Measurements from ENCODE around the gene EGLN3.
"Not testable (repeated sequence)": the region's sequence is repeated elsewhere in the genome, so short reads cannot be mapped to it uniquely, and the experiment has no call there.

EGLN3 gene

DNA sequence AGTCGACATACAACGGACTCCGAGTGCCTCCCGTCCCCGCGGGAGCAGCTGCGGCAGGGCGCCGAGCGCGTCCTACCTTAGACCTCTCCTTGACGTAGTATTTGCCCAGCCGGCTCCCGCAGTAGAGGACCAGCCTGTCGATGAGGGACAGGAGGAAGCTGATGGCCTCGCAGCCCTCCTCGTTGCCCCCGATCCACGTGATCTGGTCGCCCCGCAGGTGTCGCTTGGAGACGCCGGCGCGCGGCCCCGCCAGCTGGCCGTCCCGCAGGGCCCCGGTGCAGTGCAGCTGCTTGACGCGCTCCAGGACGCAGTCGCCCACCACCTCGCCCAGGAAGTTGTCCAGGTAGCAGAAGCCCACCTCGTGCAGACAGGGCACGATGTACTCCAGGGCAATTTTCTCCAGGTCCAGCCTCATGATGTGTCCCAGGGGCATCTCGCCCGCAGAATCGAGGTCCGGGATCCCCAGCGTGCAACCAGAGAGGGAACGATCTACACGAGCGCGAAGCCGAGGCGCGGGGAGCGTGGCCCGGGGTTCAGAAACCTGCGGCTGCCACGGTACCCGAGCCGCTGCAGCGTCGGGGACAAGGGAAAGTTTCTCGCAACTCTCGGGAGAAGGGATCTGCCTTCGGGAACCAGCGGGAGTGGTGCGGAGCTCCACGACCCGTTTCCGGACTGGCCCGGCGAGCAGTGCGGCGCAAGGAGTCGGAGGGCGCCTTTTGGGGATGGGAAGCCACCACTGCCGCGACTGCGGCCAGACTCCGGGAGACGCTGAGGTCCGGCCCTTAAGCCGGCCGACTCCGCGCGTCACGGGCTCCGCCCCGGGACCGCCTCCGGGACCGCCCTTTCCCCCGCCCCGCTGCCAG, at the start of gene EGLN3:
Gene EGLN3 (minus strand): TSS at position 755 of the 863 bp plus-strand sequence. CDS start 322 bp downstream, at position 433.
- DNase-seq = peak; percentile 11

DNA sequence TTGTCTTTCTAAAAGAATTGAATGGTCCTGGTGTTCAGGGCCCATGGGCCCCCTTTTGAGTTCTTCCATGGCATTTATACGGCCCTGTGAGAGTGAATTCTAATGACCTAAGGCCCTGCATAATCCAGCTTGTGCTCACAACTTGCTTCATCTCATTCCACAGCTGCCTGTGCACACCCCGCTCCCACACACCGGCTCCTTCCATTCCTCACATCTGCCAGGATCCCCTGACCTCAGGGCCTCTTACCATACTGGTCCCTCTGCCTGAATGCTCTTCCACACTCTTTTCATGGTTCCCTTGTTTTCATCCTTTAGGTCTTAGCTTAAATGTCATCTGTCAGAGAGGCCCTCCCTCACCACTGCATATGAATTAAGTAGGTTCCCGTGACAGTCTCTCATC, 49.5 kb upstream of the EGLN3 start:
- DNase-seq = no peak

DNA sequence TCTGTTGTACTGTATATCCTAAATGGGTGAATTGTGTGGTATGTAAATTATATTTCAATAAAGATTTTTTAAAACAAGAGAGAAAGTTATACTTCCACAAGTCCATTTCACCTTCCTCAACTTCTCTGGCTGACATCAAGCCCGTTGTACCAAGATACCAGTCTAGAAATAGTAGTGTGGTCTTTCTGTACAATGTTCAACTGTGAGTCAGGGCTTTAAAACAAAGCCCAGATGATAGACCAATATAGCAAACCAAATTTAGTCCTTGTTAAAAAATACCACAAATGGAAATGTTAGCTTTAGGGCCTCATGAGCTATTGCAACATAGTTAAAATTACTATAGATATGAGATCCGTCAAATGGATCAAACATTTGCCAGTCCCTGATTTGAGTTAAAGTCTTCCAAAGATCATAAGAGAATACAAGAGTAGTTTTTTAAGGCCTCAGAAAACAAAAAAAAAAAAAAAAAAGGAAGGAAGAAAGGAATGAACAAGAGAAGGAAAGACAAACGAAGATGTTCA, 49.0 kb upstream of the EGLN3 start:
- DNase-seq = no peak

DNA sequence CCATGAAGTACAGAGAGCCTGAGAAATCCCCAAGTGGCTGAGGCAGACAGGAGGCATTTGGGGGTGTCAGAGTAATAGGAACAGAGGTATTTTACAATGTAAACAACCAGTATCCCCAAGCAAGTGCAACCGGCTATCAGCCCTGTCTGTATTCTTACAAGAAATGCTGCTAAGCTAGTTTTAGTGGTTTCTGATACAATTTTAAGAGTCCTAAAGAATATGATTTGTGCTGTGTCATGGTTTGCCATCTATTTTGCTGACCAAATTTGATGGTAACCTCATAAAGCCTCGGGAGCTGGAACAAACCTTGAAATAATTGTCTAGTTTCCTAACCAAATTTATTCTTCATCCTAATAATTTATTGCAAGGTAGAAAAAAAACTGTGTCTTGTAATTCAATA, 46.7 kb upstream of the EGLN3 start:
- DNase-seq = no peak

DNA sequence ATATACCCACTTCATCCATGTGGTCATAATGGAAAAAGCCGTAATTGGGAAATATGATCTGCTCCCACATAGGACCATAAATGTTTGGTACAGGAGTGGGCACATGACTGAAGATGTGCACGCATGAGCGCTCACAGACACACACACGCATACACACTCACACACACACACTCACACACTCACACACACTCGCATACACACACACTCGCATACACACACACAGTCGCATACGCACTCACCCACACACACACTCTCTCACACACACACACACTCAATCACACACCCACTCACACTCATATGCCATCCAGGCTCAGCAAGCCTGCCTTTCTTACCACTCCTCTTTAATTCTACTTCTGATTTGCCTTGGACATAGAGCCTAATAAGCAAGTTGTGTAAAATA, 45.6 kb upstream of the EGLN3 start:
- DNase-seq = no peak

DNA sequence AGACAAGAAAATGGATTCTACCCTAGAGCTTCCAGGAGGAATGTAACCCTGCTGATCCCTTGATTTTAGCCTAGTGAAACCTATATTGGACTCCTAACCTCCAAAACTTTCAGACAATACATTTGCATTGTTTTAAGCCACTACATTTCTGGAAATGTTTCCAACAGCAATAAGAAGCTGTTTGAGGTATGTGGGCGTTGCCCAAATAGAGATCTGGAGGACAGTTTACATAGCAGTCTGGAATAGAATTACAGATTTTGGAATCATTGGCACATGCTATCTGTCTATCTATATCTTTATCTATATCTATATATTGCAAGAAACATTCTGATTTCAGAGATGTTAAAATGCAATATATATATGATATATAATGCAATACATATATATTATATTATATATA, 42.4 kb upstream of the EGLN3 start:
- no peak for DNase-seq

DNA sequence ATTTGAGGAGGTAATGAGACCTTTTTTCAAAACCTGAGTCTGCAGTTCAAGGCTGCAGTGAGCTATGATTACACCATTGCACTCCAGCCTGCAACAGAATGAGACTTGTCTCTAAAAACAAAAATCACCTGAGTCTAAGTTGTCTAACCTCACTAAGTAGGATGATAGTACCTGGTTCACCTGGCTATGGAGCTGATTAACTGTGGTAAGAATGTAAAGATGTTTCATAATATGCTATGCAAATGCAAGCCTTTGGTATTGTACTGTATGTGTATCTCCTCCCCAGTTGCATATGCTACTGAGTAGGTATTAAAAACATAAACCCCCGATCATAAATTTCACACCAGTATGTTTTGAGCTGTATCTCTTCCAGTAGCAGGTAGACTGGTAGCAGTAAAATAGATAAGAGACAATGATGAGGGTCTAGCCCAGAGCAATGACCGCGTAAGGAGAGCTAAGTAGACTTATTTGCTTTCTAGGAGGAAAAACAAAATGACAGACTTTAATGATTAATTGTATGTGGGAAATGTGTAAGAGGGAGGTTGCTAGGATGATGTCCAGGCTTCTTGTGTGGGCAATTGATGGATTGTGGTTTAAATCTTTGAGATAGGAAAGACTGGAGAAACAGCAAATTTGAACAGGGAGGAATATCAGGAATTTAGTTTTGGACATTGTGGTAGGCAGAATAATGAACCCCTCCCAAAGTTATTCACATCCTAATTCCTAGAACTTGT, 41.6 kb upstream of the EGLN3 start:
- no peak for DNase-seq

DNA sequence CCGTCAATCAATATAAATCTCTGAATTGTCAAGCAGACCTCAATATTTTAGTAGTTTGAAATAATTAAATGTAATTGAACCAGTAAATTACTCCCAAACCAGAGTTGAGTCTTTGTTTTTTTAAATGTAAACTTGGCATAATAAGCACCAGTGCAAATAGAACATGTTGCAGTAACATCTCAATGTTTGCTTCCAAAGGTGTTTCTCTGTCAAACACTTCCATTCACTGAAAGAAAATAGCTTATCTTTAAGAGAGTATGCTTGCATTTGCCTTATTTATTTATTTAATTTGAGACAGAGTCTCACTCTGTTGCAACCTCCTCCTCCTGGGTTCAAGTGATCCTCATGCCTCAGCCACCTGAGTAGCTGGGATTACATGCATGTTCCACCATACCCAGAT, 39.9 kb upstream of the EGLN3 start:
- DNase-seq = no peak

DNA sequence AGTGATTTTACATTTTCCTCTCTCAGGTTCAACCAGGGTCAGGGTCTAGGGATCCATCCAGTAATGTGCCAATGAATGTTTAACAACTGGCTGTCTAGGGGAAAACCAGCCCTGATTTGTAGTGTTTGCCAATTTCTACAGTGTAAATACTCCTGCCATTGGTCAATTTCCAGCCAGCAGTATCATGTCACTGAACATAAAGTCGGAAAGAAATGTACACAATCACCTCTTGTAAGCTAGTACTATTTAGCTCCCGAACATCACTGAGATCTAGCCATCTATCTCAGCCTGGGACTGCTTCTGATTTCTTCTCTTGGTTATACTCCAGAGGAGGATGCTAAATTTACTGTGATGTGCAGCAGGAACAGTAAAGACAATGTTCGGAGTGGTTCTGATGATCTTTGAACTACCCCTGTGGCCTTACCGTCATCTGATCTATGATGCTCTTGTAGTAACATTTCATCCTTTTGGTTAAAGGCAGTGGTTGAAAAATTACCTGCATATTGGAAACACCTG, 36.7 kb upstream of the EGLN3 start:
- no peak for DNase-seq

DNA sequence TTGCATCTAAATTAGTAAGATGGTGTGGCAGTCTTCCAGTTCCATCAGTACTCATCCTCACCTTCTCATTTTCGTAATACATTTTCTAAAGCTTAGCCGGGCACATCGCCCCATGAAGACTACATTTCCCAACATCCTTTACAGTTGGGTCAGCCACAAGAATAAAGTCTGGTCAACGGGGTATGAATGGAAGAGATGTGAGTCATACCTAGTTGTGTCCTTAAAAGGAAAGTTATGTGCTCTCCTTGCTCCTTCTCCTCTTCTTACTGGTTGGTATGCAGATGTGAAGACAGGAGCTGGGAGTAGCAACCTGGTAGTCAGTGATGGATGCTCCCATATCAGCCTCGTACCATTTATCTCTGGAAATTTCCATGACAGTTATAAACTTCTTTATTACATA, 35.9 kb upstream of the EGLN3 start:
- DNase-seq = no peak

DNA sequence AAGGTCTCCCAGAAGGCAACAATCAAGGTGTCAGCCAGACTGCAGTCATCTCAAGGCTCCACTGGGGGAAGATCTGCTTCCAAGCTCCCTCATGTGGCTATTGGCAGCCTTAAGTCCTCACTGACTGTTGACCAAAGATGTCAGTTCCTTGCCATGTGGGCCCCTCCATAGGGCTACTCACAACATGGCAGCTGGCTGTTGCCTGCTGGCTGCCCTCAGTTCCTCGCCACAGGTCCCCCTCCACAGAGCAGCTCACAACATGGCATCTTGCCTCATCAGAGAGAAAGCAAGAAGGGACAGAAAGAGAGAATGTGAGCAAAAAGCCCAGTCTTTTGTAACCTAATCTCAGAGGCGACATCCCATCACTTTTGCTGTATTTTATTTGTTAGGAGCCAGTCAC, 34.4 kb upstream of the EGLN3 start:
- DNase-seq = no peak

DNA sequence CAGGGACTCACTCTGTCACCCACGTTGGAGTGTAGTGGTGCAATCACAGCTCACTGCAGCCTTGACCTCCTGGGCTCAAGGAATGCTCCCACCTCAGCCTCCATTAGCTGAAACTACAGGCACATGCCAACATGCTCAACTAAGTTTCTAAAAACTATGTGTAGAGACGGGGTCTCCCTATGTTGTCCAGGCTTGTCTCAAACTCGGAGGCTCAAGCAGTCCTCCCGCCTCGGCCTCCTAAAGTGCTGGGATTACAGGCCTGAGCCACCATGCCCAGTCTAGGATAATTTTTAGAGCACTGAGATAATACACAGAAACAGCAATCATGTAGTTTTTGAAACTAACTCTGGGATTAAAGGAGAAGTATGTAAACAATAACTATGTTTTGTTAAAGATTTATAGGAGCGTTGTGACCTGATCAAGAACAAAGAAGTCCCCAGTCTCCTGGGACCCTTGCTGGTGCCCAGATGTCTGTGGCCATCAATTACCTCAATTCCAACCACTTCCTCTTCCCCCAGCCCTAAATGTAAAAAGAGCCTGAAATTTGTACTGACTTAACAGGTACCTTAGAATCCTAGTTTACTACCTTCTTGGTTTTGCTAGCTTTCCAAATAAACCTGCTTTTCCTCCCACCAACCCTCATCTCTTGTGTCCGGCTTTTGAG, 28.9 kb upstream of the EGLN3 start:
- DNase-seq = no peak

DNA sequence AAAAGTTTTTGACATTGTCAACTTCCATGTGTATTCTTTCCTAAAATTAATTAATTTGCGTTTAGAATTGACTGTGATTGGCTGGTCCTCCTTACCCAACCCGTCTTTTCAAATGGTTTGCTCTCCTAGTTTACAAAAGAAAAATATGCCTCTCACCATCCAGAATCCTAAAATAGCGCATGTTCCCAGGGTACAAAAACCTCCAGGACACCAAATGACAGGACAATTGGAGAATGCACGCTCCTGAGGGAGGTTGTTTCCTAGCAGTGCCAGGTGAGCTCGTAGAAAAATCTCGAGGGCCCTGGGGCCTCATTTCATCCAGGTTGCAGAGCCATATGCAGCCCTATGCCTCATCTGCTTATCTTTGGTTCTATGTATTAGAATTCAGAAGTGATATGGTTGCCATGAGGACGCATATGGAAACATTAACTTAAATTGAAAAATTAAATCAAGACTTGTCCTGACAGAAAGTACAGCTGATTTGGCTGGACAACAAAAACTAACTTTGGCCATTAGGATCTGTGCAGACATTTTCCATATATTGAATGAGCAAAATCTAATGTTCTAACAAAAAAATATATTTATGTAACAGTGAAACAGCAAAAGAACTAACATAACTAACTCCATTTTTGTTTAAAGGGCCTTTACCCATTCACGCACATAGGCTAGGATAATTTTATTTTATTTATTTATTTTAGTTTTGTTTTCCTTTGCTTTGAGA, 28.2 kb upstream of the EGLN3 start:
- DNase-seq = no peak

DNA sequence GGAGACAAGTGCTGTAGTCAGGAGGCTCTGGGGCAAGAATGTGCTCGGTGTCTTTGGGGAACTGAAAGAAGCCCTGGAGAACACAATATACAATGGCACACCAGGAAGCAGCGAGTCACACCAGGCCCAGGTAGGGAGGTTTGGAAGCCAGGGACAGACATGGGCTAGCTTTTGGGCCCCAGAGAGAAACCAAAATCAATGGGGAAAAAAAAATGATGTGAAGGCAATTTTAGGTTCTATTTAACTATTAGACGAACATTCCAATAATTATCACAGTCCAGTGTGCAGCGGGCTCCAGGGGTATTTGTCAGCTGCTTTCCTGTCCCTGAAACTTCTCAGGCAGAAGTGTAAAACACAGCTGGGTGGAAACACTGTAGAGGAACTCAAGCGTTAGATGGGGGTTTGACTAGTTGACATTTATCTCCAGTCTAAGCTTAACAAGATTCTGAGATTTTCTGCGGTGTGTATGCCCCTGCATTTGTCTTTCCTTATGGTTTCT, 21.8 kb upstream of the EGLN3 start:
- no peak for DNase-seq

DNA sequence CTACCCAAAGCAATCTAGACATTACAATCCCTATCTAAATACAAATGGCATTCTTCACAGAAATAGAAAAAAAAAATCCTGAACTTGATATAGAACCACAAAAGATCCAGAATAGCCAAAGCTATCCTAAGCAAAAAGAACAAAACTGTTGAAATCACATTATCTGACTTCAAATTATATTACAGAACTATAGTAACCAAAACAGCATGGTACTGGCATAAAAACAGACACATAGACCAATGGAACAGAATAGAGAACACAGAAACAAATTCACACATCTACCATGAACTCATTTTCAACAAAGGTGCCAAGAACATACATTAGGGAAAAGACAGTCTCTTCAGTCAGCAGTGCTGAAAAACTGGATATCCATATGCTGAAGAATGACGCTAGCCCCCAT, 19.0 kb upstream of the EGLN3 start:
- not testable (repeated sequence) for DNase-seq

DNA sequence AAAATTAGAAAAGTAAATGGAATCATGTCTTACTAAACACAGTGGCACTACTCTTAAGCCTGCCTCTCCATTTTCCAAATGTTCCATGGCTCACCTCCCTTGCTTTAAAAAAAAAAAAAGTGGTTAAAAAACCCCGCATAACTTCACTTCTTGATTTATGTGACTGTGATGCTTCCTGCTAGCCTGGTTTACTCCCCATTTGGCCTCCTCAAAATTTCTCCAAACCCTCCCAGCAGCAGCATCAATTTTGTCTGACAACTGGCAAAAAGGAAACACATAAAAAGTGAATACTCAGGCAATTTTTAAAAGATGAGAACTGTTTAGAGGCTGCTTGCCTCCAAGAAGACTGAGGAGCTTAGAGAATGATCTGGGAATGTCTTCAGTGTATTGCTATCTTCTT, 17.8 kb upstream of the EGLN3 start:
- no peak for DNase-seq

DNA sequence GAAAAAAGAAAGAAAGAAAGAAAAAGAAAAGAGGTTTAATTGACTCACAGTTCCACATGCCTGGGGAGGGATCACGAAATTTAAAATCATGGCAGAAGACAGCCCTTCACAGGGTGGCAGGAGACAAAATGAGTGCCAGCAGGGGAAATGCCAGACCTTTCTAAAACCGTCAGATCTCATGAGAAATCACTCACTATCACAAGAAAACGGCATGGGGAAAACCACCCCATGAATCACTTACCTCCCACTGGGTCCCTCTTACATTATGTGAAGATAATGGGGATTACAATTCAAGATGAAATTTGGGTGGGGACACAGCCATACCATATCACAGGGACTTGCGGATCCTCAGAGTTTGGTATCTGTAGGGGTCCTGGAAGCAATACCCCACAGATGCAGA, 16.3 kb upstream of the EGLN3 start:
- DNase-seq = no peak

DNA sequence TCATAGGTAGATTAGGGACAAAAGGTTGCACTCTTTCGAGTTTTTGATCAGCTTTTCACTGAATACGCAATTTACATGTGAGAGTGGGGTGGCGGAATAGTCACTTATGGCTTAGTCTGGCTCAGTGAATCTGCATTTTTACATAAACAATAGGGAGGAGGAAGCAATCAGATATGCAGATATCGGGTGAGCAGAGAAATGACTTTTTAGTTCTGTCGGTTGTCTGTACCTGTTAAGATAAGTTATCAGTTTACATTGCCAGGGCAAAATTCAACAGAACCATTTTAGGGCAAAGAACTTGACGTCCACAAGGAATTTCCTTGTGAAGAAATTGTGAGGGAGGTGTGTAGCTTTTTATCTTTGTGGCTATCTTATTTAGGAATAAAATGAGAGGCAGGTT, 15.4 kb upstream of the EGLN3 start:
- no peak for DNase-seq

DNA sequence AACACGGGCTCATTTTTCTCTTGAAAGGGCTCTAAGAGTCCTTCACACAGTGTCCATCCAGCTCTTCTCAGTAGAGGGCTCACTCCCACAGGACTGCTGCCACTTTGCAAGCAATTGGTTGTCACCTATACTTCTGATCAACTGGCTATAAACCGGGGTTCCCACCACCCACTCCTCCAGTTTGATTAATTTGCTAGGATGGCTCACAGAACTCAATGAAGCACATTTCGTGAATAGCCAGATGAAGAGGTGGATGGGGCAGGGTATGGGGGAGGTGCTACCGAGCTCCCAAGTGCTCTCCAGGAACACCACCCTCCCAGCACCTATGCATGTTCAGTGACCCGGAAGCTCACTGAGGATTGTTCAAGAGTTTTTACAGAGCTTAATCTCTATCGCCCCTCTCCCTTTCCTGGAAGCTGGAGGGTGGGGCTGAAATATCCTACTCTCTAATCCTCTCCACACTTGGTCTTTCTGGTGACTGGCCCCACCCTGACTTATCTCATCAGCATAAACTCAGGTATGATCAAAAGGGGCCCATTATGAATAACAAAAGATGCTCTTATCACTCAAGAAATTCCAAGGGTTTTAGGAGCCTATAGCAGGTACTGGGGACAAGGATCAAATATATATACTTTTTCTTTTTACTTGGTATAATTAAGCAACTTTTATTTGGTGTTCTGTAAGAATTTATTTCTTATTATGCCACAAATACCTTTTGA, 13.9 kb upstream of the EGLN3 start:
- no peak for DNase-seq

DNA sequence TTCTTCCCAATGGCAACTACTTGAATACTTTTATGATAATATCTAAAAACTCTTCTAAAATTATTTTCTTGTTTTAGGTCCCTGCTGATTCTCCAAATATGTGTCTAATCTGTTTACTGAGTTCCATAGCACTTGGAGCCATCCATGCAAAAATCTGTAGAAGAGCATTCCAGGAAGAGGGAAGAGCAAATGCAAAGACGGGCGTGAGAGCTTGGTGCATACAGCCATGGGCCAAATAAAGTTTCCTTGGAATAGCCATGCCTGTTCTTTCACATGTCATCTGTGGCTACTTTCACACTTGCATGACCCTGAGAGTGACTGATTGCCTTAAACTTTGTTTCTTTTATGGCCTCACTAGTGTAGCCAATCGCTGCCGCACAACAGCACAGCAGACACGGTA, 13.0 kb upstream of the EGLN3 start:
- no peak for DNase-seq

DNA sequence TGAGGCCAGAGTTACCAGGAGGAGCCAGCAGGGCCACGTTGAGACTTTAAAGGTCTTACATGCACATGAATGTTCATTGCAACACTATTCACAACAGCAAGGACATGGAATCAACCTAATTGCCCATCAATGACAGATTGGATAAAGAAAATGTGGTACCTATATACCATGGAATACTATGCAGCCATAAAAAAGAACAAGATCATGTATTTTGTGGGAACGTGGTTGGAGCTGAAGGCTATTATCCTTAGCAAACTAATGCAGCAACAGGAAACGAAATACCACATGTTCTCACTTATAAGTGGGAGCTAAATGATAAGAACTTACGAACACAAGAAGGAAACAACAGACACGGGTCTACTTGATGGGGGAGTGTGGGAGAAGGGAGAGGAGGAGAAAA, 11.6 kb upstream of the EGLN3 start:
- DNase-seq = not testable (repeated sequence)

DNA sequence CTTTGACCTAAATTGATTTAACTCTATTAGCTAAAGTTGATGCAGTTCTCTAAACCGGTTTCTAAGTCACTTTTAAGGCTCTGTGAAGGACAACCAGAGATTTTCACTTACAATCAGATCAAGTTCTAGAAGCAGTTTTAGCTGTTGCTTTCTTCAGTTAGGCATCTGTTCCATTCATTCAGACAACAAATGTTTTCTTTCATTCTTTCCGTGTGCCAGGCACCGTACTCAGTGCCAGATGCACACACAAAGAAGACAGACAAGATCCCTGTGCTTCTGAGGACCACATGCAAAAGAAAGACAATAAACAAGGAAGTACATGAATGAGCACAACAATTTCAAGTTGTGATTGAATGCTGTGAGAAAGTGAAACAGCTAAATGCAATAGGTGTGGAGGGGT, 11.1 kb upstream of the EGLN3 start:
- DNase-seq = no peak
